SK-N-SH treated with all-trans-retinoic acid at 6 μM for 48 hours (cell line): ENCODE data around the gene FERMT2.

Experiments used
- ATAC-seq: fragments of 200-7000 bp; cut with Tn5 transposase; 3 replicates; pipeline ENCODE4 v1.9.1; 2020; ENCODE audit warnings: mild to moderate bottlenecking, moderate library complexity
- ARNTL ChIP-seq: fragments of 450-650 bp; formaldehyde crosslinking; IDR thresholded peaks from 2 replicates; pipeline ENCODE4 v1.5.0; 2020; ENCODE audit warnings: low read depth, mild to moderate bottlenecking, moderate library complexity, borderline replicate concordance
- BACH2 ChIP-seq: fragments of 250-450 bp; sonication (Bioruptor Pico); IDR thresholded peaks from 2 replicates; pipeline ENCODE4 v1.9.0; 2021; ENCODE audit warnings: mild to moderate bottlenecking, borderline replicate concordance
- CSDC2 ChIP-seq: fragments of 250-450 bp; sonication (Bioruptor Pico); IDR thresholded peaks from 2 replicates; pipeline ENCODE4 v1.5.0; 2020; ENCODE audit warnings: mild to moderate bottlenecking, moderate library complexity
- ESRRG ChIP-seq: fragments of 250-450 bp; sonication (Bioruptor Pico); IDR thresholded peaks from 2 replicates; pipeline ENCODE4 v1.6.1; 2021; ENCODE audit warnings: mild to moderate bottlenecking
- GLIS3 ChIP-seq: fragments of 250-450 bp; sonication (Bioruptor Pico); IDR thresholded peaks from 2 replicates; pipeline ENCODE4 v1.5.0; 2020; ENCODE audit warnings: mild to moderate bottlenecking, moderate library complexity
- ISL1 ChIP-seq: fragments of 250-450 bp; sonication (Bioruptor Pico); IDR thresholded peaks from 2 replicates; pipeline ENCODE4 v2.1.2; 2022; ENCODE audit warnings: mild to moderate bottlenecking, moderate library complexity
- OSR1 ChIP-seq: fragments of 250-450 bp; sonication (Bioruptor Pico); IDR thresholded peaks from 2 replicates; pipeline ENCODE4 v1.8.0; 2022; ENCODE audit warnings: moderate library complexity, mild to moderate bottlenecking, inconsistent platforms
- POU6F1 ChIP-seq: fragments of 250-450 bp; sonication (Bioruptor Pico); IDR thresholded peaks from 2 replicates; pipeline ENCODE4 v1.8.0; 2021; ENCODE audit warnings: low read depth, mild to moderate bottlenecking, moderate library complexity, borderline replicate concordance
- PPARA ChIP-seq: fragments of 250-450 bp; sonication (Bioruptor Pico); IDR thresholded peaks from 2 replicates; pipeline ENCODE4 v1.5.0; 2020; ENCODE audit warnings: mild to moderate bottlenecking, borderline replicate concordance
- RARB ChIP-seq: fragments of 250-450 bp; sonication (Bioruptor Pico); IDR thresholded peaks from 2 replicates; pipeline ENCODE4 v1.8.0; 2021; ENCODE audit warnings: mild to moderate bottlenecking, moderate library complexity
- SNAI2 ChIP-seq: fragments of 250-450 bp; sonication (Bioruptor Pico); IDR thresholded peaks from 2 replicates; pipeline ENCODE4 v1.5.0; 2020; ENCODE audit warnings: mild to moderate bottlenecking, moderate library complexity
- TCF4 ChIP-seq: fragments of 250-450 bp; sonication (Bioruptor Pico); IDR thresholded peaks from 2 replicates; pipeline ENCODE4 v1.8.0; 2021; ENCODE audit warnings: mild to moderate bottlenecking, moderate library complexity, borderline replicate concordance
- TOX ChIP-seq: fragments of 250-450 bp; sonication (Bioruptor Pico); IDR thresholded peaks from 2 replicates; pipeline ENCODE4 v1.8.0; 2021; ENCODE audit warnings: mild to moderate bottlenecking, moderate library complexity, borderline replicate concordance
- ZC3H10 ChIP-seq: fragments of 250-450 bp; sonication (Bioruptor Pico); IDR thresholded peaks from 2 replicates; pipeline ENCODE4 v1.5.1; 2021; ENCODE audit warnings: mild to moderate bottlenecking, moderate library complexity
- ZFP3 ChIP-seq: fragments of 250-450 bp; sonication (Bioruptor Pico); IDR thresholded peaks from 2 replicates; pipeline ENCODE4 v1.5.0; 2020; ENCODE audit warnings: mild to moderate bottlenecking, moderate library complexity
- ZFP30 ChIP-seq: fragments of 450-650 bp; formaldehyde crosslinking; IDR thresholded peaks from 2 replicates; pipeline ENCODE4 v1.5.0; 2022; ENCODE audit warnings: mild to moderate bottlenecking, moderate library complexity
- ZNF565 ChIP-seq: fragments of 450-650 bp; formaldehyde crosslinking; conservative IDR thresholded peaks from 2 replicates; pipeline ENCODE4 v1.5.0; 2020; ENCODE audit warnings: low read depth, mild to moderate bottlenecking, moderate library complexity
- ZNF70 ChIP-seq: fragments of 450-650 bp; formaldehyde crosslinking; IDR thresholded peaks from 2 replicates; pipeline ENCODE4 v1.5.0; 2020; ENCODE audit warnings: mild to moderate bottlenecking, moderate library complexity
- ZNF8 ChIP-seq: fragments of 450-650 bp; formaldehyde crosslinking; IDR thresholded peaks from 2 replicates; pipeline ENCODE4 v1.5.0; 2020; ENCODE audit warnings: mild to moderate bottlenecking, moderate library complexity
- TF ChIP-seq, protein P1 (sequence below): fragments of 250-450 bp; sonication (Bioruptor Pico); IDR thresholded peaks from 2 replicates; pipeline ENCODE4 v1.5.0; 2020; ENCODE audit warnings: mild to moderate bottlenecking, moderate library complexity
- TF ChIP-seq, protein P2 (sequence below): fragments of 250-450 bp; sonication (Bioruptor Pico); IDR thresholded peaks from 2 replicates; pipeline ENCODE4 v1.8.0; 2020; ENCODE audit warnings: mild to moderate bottlenecking, moderate library complexity, borderline replicate concordance
- TF ChIP-seq, protein P3 (sequence below): fragments of 250-450 bp; sonication (Bioruptor Pico); IDR thresholded peaks from 2 replicates; pipeline ENCODE4 v1.5.1; 2020; ENCODE audit warnings: low read depth, mild to moderate bottlenecking, moderate library complexity
- TF ChIP-seq, protein P4 (sequence below): fragments of 250-450 bp; sonication (Bioruptor Pico); IDR thresholded peaks from 2 replicates; pipeline ENCODE4 v1.5.1; 2021; ENCODE audit warnings: mild to moderate bottlenecking, moderate library complexity

Gene FERMT2

GRCh38 chr14:52835122-52835903 lies 115.5 kb downstream of the FERMT2 start:
- no peak for TF ChIP-seq RARB (CRISPR knock-in tag)
- no peak for TF ChIP-seq ZFP3
- TF ChIP-seq, protein P1, sequence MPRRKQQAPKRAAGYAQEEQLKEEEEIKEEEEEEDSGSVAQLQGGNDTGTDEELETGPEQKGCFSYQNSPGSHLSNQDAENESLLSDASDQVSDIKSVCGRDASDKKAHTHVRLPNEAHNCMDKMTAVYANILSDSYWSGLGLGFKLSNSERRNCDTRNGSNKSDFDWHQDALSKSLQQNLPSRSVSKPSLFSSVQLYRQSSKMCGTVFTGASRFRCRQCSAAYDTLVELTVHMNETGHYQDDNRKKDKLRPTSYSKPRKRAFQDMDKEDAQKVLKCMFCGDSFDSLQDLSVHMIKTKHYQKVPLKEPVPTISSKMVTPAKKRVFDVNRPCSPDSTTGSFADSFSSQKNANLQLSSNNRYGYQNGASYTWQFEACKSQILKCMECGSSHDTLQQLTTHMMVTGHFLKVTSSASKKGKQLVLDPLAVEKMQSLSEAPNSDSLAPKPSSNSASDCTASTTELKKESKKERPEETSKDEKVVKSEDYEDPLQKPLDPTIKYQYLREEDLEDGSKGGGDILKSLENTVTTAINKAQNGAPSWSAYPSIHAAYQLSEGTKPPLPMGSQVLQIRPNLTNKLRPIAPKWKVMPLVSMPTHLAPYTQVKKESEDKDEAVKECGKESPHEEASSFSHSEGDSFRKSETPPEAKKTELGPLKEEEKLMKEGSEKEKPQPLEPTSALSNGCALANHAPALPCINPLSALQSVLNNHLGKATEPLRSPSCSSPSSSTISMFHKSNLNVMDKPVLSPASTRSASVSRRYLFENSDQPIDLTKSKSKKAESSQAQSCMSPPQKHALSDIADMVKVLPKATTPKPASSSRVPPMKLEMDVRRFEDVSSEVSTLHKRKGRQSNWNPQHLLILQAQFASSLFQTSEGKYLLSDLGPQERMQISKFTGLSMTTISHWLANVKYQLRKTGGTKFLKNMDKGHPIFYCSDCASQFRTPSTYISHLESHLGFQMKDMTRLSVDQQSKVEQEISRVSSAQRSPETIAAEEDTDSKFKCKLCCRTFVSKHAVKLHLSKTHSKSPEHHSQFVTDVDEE = peak; percentile 33; the same call in 1 of the 2 replicates
- peak; percentile 32; the same call in 1 of the 2 replicates for TF ChIP-seq TCF4 (CRISPR knock-in tag)
- peak; percentile 80 for ATAC-seq

DNA sequence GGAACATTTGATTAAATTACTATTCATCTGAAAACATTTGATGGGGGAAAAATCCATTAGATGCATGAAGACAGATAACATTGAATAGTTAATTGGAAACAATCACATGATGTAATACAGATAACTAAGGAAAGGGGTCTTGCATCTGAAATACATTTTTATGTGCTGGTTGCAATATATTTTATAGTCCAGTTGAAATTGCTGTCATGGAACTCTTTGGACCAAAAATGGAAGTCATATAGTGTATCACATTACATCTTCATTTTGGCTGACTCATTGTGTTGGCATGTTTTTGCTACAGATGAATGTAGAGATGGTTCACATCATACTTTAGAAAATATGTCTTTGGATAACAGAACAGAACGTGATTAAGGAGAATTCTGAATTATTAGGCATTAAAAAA lies 116.4 kb downstream of the FERMT2 start:
- ATAC-seq = peak; percentile 81

More for the DNA sequence above, 116.4 kb downstream of the FERMT2 start:
- TF ChIP-seq ZC3H10 (CRISPR knock-in tag) (no peak), GLIS3 (no peak), ZFP3 (no peak), PPARA (no peak), OSR1 (no peak), CSDC2 (CRISPR knock-in tag) (no peak), SNAI2 (CRISPR knock-in tag) (no peak), TCF4 (CRISPR knock-in tag) (peak; percentile 87), ARNTL (no peak), ZNF8 (CRISPR knock-in tag) (peak; percentile 51), ISL1 (peak; percentile 99), TOX (CRISPR knock-in tag) (no peak), POU6F1 (no peak), RARB (CRISPR knock-in tag) (no peak), ESRRG (peak; percentile 83; the same call in 1 of the 2 replicates), ZNF70 (CRISPR knock-in tag) (no peak), ZNF565 (CRISPR knock-in tag) (0 out of 2 replicates have a peak, but pooled peaks have one; percentile 49), ZFP30 (CRISPR knock-in tag) (no peak), BACH2 (CRISPR knock-in tag) (peak; percentile 79; the same call in 1 of the 2 replicates)
- TF ChIP-seq, protein P1 = peak; percentile 40; the same call in 1 of the 2 replicates
- TF ChIP-seq, protein P2, sequence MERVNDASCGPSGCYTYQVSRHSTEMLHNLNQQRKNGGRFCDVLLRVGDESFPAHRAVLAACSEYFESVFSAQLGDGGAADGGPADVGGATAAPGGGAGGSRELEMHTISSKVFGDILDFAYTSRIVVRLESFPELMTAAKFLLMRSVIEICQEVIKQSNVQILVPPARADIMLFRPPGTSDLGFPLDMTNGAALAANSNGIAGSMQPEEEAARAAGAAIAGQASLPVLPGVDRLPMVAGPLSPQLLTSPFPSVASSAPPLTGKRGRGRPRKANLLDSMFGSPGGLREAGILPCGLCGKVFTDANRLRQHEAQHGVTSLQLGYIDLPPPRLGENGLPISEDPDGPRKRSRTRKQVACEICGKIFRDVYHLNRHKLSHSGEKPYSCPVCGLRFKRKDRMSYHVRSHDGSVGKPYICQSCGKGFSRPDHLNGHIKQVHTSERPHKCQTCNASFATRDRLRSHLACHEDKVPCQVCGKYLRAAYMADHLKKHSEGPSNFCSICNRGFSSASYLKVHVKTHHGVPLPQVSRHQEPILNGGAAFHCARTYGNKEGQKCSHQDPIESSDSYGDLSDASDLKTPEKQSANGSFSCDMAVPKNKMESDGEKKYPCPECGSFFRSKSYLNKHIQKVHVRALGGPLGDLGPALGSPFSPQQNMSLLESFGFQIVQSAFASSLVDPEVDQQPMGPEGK (CRISPR knock-in tag) = peak; percentile 51
- TF ChIP-seq, protein P3, sequence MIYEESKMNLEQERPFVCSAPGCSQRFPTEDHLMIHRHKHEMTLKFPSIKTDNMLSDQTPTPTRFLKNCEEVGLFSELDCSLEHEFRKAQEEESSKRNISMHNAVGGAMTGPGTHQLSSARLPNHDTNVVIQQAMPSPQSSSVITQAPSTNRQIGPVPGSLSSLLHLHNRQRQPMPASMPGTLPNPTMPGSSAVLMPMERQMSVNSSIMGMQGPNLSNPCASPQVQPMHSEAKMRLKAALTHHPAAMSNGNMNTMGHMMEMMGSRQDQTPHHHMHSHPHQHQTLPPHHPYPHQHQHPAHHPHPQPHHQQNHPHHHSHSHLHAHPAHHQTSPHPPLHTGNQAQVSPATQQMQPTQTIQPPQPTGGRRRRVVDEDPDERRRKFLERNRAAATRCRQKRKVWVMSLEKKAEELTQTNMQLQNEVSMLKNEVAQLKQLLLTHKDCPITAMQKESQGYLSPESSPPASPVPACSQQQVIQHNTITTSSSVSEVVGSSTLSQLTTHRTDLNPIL (CRISPR knock-in tag) = peak; percentile 93; the same call in 1 of the 2 replicates
- TF ChIP-seq, protein P4, sequence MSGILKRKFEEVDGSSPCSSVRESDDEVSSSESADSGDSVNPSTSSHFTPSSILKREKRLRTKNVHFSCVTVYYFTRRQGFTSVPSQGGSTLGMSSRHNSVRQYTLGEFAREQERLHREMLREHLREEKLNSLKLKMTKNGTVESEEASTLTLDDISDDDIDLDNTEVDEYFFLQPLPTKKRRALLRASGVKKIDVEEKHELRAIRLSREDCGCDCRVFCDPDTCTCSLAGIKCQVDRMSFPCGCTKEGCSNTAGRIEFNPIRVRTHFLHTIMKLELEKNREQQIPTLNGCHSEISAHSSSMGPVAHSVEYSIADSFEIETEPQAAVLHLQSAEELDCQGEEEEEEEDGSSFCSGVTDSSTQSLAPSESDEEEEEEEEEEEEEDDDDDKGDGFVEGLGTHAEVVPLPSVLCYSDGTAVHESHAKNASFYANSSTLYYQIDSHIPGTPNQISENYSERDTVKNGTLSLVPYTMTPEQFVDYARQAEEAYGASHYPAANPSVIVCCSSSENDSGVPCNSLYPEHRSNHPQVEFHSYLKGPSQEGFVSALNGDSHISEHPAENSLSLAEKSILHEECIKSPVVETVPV (CRISPR knock-in tag) = peak; percentile 71; the same call in 1 of the 2 replicates
